Measurements from ENCODE around the gene SCYGR6.
"Not testable (repeated sequence)": the region's sequence is repeated elsewhere in the genome, so short reads cannot be mapped to it uniquely, and the experiment has no call there.

Gene SCYGR6

GRCh38 chr2:227724394-227725039 lies at the start of gene SCYGR6:
Gene SCYGR6, minus strand, starts transcription at chr2:227724757. Its CDS starts 0 bp downstream, at chr2:227724757.
- Histone ChIP-seq H3K4me3 (ENCODE audit: low read depth in 1 of 2, low read length in 2 of 2) (no peak within 1 kb of the TSS), H3K27me3 (ENCODE audit: control insufficient read depth in 1 of 2, insufficient read depth in 2 of 2, low read length in 2 of 2) (no peaks in the 10 kb centered on the region), H3K9me3 (ENCODE audit: low read length) (no peaks in the 10 kb centered on the region), H3K4me1 (ENCODE audit: insufficient read depth, low read length) (no peaks in the 10 kb centered on the region), H3K36me3 (ENCODE audit: insufficient read depth, low read length) (no peaks in the 10 kb centered on the region), H3K27ac (ENCODE audit: low read depth, low read length) (no peak within 1 kb of the TSS), H3K9ac (ENCODE audit: low read length) (no peak within 1 kb of the TSS)

- H3K27me3 ChIP-seq (ENCODE audit: control insufficient read depth in 1 of 2, insufficient read depth in 2 of 2, low read length in 2 of 2), result no peaks in the 10 kb centered on the region
- no peaks in the 10 kb centered on the region for H3K36me3 ChIP-seq (ENCODE audit: insufficient read depth, low read length)
- H3K9ac ChIP-seq (ENCODE audit: low read length), result no peak overlapping the region
- no peaks in the 10 kb centered on the region for H3K9me3 ChIP-seq (ENCODE audit: low read length)
- H3K4me1 ChIP-seq (ENCODE audit: insufficient read depth, low read length), result no peaks in the 10 kb centered on the region
- H3K27ac ChIP-seq (ENCODE audit: low read depth, low read length), result no peak overlapping the region
- no peak overlapping the region for H3K4me3 ChIP-seq (ENCODE audit: low read depth in 1 of 2, low read length in 2 of 2)
These were observed 49.6 kb upstream of the SCYGR6 start for GRCh38 chr2:227774011-227774624.

DNA sequence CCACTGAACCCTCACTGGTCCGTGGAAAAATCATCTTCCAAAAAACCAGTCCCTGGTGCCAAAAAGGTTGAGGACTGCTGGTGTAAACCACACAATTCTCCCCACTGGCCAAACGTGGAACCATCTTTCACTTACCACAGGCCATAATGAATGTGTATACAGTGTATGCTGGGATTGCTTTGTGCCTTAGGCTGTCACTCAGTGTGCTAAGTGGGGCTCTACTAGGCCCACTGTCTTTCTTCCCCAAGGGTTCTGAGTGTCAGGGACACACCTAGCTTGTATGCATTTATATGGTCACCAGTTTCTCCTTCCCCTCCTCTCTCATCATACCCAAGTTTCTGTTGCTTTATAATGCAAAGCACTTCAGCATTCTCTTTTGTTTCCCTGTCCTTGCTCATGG lies 48.4 kb upstream of the SCYGR6 start:
- Histone ChIP-seq H3K27me3 (ENCODE audit: control insufficient read depth in 1 of 2, insufficient read depth in 2 of 2, low read length in 2 of 2) (no peaks in the 10 kb centered on the region), H3K9ac (ENCODE audit: low read length) (no peak overlapping the region), H3K4me1 (ENCODE audit: insufficient read depth, low read length) (no peaks in the 10 kb centered on the region), H3K36me3 (ENCODE audit: insufficient read depth, low read length) (no peaks in the 10 kb centered on the region), H3K27ac (ENCODE audit: low read depth, low read length) (no peak overlapping the region), H3K9me3 (ENCODE audit: low read length) (no peaks in the 10 kb centered on the region), H3K4me3 (ENCODE audit: low read depth in 1 of 2, low read length in 2 of 2) (no peak overlapping the region)

DNA sequence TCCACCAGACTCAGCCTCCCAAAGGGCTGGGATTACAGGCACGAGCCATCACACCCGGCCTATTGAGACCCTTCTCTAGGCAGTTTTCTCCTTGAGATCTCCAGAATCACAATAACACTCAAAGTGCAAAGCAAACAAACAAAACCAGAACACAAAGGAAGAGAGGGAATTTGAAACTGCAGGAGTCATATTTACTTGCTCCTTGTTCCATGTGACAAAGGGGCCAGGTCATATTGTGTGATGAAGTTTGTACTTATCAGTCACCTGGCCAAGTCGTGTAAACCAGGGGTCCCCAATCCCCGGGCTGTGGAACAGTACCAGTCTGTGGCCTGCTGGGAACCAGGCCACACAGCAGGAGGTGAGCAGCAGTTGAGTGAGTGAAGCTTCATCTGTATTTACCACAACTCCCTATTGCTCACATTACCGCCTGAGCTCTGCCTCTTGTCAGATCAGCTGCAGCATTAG lies 47.7 kb upstream of the SCYGR6 start:
- H3K36me3 ChIP-seq (ENCODE audit: insufficient read depth, low read length), result no peaks in the 10 kb centered on the region
- H3K27ac ChIP-seq (ENCODE audit: low read depth, low read length), result no peak overlapping the region
- H3K4me1 ChIP-seq (ENCODE audit: insufficient read depth, low read length), result no peaks in the 10 kb centered on the region
- no peak overlapping the region for H3K9ac ChIP-seq (ENCODE audit: low read length)
- no peaks in the 10 kb centered on the region for H3K9me3 ChIP-seq (ENCODE audit: low read length)
- H3K27me3 ChIP-seq (ENCODE audit: control insufficient read depth in 1 of 2, insufficient read depth in 2 of 2, low read length in 2 of 2), result no peaks in the 10 kb centered on the region
- H3K4me3 ChIP-seq (ENCODE audit: low read depth in 1 of 2, low read length in 2 of 2), result no peak overlapping the region

DNA sequence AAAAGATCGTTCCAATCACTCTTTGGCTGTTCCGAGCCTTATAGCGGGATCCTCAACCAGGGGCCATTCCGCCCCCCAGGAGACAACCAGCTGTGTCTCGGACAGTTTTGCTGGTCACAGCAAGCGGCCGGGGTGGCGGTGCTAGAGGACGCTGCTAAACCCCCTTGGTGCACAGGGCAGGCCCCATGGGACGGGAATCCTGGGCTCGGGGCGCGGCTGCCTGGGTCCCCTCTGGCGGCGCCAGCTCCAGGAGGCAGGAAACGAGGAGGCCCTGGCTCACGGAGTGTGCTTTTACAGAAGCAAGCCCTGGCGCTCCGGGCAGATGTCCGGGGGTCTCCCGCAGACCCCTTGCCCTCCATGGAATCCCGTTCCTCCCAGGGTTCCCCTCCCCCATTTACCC lies 43.3 kb upstream of the SCYGR6 start:
- Histone ChIP-seq H3K36me3 (ENCODE audit: insufficient read depth, low read length) (no peaks in the 10 kb centered on the region), H3K9ac (ENCODE audit: low read length) (no peak overlapping the region)

GRCh38 chr2:227766373-227766883 lies 41.9 kb upstream of the SCYGR6 start:
- Histone ChIP-seq H3K27me3 (ENCODE audit: control insufficient read depth in 1 of 2, insufficient read depth in 2 of 2, low read length in 2 of 2) (no peaks in the 10 kb centered on the region), H3K36me3 (ENCODE audit: insufficient read depth, low read length) (no peaks in the 10 kb centered on the region), H3K9ac (ENCODE audit: low read length) (no peak overlapping the region), H3K4me1 (ENCODE audit: insufficient read depth, low read length) (no peaks in the 10 kb centered on the region), H3K4me3 (ENCODE audit: low read depth in 1 of 2, low read length in 2 of 2) (no peak overlapping the region), H3K27ac (ENCODE audit: low read depth, low read length) (no peak overlapping the region), H3K9me3 (ENCODE audit: low read length) (no peaks in the 10 kb centered on the region)

More for the DNA sequence above, 43.3 kb upstream of the SCYGR6 start:
- Histone ChIP-seq H3K4me1 (ENCODE audit: insufficient read depth, low read length) (no peaks in the 10 kb centered on the region), H3K27me3 (ENCODE audit: control insufficient read depth in 1 of 2, insufficient read depth in 2 of 2, low read length in 2 of 2) (no peaks in the 10 kb centered on the region), H3K27ac (ENCODE audit: low read depth, low read length) (no peak overlapping the region), H3K9me3 (ENCODE audit: low read length) (no peaks in the 10 kb centered on the region), H3K4me3 (ENCODE audit: low read depth in 1 of 2, low read length in 2 of 2) (no peak overlapping the region)

- no peaks in the 10 kb centered on the region for H3K4me1 ChIP-seq (ENCODE audit: insufficient read depth, low read length)
- no peak overlapping the region for H3K4me3 ChIP-seq (ENCODE audit: low read depth in 1 of 2, low read length in 2 of 2)
- no peak overlapping the region for H3K9ac ChIP-seq (ENCODE audit: low read length)
- no peaks in the 10 kb centered on the region for H3K9me3 ChIP-seq (ENCODE audit: low read length)
- H3K27me3 ChIP-seq (ENCODE audit: control insufficient read depth in 1 of 2, insufficient read depth in 2 of 2, low read length in 2 of 2), result no peaks in the 10 kb centered on the region
- no peak overlapping the region for H3K27ac ChIP-seq (ENCODE audit: low read depth, low read length)
- no peaks in the 10 kb centered on the region for H3K36me3 ChIP-seq (ENCODE audit: insufficient read depth, low read length)
These were observed 41.3 kb upstream of the SCYGR6 start for GRCh38 chr2:227765788-227766372.

GRCh38 chr2:227761740-227762476 lies 37.4 kb upstream of the SCYGR6 start:
- Histone ChIP-seq H3K9me3 (ENCODE audit: low read length) (no peaks in the 10 kb centered on the region), H3K27ac (ENCODE audit: low read depth, low read length) (no peak overlapping the region), H3K36me3 (ENCODE audit: insufficient read depth, low read length) (no peaks in the 10 kb centered on the region), H3K4me1 (ENCODE audit: insufficient read depth, low read length) (no peaks in the 10 kb centered on the region), H3K4me3 (ENCODE audit: low read depth in 1 of 2, low read length in 2 of 2) (no peak overlapping the region), H3K9ac (ENCODE audit: low read length) (no peak overlapping the region), H3K27me3 (ENCODE audit: control insufficient read depth in 1 of 2, insufficient read depth in 2 of 2, low read length in 2 of 2) (no peaks in the 10 kb centered on the region)

DNA sequence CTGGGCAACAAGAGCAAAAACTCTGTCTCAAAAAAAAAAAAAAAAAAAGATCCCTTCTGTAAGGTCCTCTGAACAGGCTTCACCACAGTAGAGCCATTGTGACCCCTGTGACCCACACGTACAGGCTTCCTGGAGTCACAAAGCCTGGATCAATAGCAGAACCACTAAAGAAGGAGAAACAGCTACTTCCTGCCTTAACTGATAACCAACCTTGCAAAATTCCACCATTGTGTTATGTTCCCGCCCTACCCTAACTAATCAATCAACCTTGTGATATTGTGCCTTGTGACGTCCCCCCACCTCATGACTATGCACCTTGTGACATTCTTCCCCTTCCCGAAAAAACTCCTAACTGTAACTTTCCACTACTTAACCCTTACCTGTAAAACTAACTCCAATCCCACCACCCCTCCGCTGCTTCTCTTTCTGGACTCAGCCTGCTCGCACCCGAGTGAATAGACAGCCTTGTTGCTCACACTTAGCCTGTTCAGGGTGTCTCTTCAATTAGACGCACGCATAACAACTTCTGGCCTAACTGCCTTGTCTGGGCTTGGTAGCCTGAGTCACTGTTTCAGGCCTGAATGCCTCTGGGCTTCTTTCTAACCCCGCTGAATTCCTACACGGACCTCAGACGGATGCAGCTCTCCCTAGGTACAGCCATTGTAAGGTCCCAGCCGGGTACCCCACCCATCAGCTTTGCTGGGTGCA lies 35.0 kb upstream of the SCYGR6 start:
- H3K4me1 ChIP-seq (ENCODE audit: insufficient read depth, low read length), result no peaks in the 10 kb centered on the region
- no peaks in the 10 kb centered on the region for H3K9me3 ChIP-seq (ENCODE audit: low read length)
- H3K9ac ChIP-seq (ENCODE audit: low read length), result no peak overlapping the region
- no peak overlapping the region for H3K4me3 ChIP-seq (ENCODE audit: low read depth in 1 of 2, low read length in 2 of 2)
- H3K36me3 ChIP-seq (ENCODE audit: insufficient read depth, low read length), result no peaks in the 10 kb centered on the region
- H3K27me3 ChIP-seq (ENCODE audit: control insufficient read depth in 1 of 2, insufficient read depth in 2 of 2, low read length in 2 of 2), result no peaks in the 10 kb centered on the region
- H3K27ac ChIP-seq (ENCODE audit: low read depth, low read length), result no peak overlapping the region

GRCh38 chr2:227756261-227756660 lies 31.7 kb upstream of the SCYGR6 start:
- not testable (repeated sequence) for H3K4me3 ChIP-seq (ENCODE audit: low read depth in 1 of 2, low read length in 2 of 2); H3K27me3 ChIP-seq (ENCODE audit: control insufficient read depth in 1 of 2, insufficient read depth in 2 of 2, low read length in 2 of 2); H3K27ac ChIP-seq (ENCODE audit: low read depth, low read length); H3K9me3 ChIP-seq (ENCODE audit: low read length); H3K36me3 ChIP-seq (ENCODE audit: insufficient read depth, low read length); H3K4me1 ChIP-seq (ENCODE audit: insufficient read depth, low read length); H3K9ac ChIP-seq (ENCODE audit: low read length)

DNA sequence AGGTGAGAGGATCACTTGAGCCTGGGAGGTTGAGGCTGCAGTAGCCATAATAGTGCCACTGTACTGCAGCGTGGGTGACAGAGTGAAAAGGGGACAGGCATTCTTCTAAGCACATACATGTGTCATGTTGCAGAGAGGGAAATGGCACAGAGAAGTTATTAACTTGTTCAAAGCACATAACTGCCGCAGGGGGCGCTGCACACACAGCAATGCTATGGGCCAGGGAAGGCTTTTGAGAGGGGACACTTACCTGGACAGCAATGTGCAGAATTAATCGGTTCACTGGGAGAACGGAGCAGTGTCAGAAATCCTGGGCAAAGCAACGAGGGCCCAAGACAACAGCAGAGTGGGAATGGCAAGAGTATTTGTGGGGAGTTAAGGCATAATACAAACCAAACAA lies 23.5 kb upstream of the SCYGR6 start:
- no peaks in the 10 kb centered on the region for H3K27me3 ChIP-seq (ENCODE audit: control insufficient read depth in 1 of 2, insufficient read depth in 2 of 2, low read length in 2 of 2)
- H3K4me3 ChIP-seq (ENCODE audit: low read depth in 1 of 2, low read length in 2 of 2), result no peak overlapping the region
- H3K9ac ChIP-seq (ENCODE audit: low read length), result no peak overlapping the region
- H3K36me3 ChIP-seq (ENCODE audit: insufficient read depth, low read length), result no peaks in the 10 kb centered on the region
- H3K4me1 ChIP-seq (ENCODE audit: insufficient read depth, low read length), result no peaks in the 10 kb centered on the region
- no peaks in the 10 kb centered on the region for H3K9me3 ChIP-seq (ENCODE audit: low read length)
- no peak overlapping the region for H3K27ac ChIP-seq (ENCODE audit: low read depth, low read length)

Measured in muscle layer of colon (tissue), 2 donors.